IMR-90 (cell line): ENCODE data around the gene CXCL1.

Experiments used
- RAD21 ChIP-seq: IDR thresholded peaks from 2 replicates; pipeline ENCODE4 v1.6.1; 2012; ENCODE audit warnings: low read length, improper control_type of control experiment
- TF ChIP-seq, protein P1 (sequence below): conservative IDR thresholded peaks from 2 replicates; pipeline ENCODE4 v1.5.1; 2012; ENCODE audit warnings: mild to moderate bottlenecking, low read depth, low read length, improper control_type of control experiment

DNA sequence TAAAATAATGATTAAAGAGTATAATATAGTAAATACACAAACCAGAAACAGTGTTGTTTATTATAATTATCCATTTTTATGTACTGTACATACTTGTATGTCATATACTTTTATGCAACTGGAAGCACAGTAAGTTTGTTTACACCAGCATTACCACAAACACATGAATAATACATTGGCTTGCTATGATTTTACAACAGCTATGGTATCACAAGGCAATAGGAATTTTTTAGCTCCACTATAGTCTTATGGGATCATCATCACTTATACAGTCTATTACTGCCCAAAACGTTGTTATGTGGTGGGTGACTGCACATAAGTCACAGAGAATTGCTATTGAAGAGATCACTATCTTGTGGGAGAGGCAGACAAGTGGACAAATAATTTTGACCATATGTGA, 17.9 kb upstream of the CXCL1 start:
- TF ChIP-seq, protein P1, sequence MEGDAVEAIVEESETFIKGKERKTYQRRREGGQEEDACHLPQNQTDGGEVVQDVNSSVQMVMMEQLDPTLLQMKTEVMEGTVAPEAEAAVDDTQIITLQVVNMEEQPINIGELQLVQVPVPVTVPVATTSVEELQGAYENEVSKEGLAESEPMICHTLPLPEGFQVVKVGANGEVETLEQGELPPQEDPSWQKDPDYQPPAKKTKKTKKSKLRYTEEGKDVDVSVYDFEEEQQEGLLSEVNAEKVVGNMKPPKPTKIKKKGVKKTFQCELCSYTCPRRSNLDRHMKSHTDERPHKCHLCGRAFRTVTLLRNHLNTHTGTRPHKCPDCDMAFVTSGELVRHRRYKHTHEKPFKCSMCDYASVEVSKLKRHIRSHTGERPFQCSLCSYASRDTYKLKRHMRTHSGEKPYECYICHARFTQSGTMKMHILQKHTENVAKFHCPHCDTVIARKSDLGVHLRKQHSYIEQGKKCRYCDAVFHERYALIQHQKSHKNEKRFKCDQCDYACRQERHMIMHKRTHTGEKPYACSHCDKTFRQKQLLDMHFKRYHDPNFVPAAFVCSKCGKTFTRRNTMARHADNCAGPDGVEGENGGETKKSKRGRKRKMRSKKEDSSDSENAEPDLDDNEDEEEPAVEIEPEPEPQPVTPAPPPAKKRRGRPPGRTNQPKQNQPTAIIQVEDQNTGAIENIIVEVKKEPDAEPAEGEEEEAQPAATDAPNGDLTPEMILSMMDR: no peak
- TF ChIP-seq RAD21: no peak
